Muscle of leg (tissue), 11 donors: ENCODE results near the gene FNDC10. TPM values are rescaled to one million over a fixed set of nuclear protein-coding genes. Genes with fewer than 3 reads are reported as not detected.
"Not testable (repeated sequence)": the region's sequence is repeated elsewhere in the genome, so short reads cannot be mapped to it uniquely, and the experiment has no call there.

Experiments
- DNase-seq: peaks from one replicate; pipeline ENCODE4 v3.0.0; 2013
- H3K27ac ChIP-seq: one replicate; pipeline ENCODE4 v1.5.1; 2013; ENCODE audit warnings: mild to moderate bottlenecking, low read length, control low read depth
- H3K27me3 ChIP-seq: one replicate; pipeline ENCODE4 v1.6.1; 2013; ENCODE audit warnings: low read length; ENCODE audit not compliant: control insufficient read depth, insufficient read depth
- H3K36me3 ChIP-seq: one replicate; pipeline ENCODE4 v1.6.1; 2013; ENCODE audit warnings: low read length; ENCODE audit not compliant: control insufficient read depth, insufficient read depth
- H3K4me1 ChIP-seq: one replicate; pipeline ENCODE4 v1.6.1; 2013; ENCODE audit warnings: low read length; ENCODE audit not compliant: control insufficient read depth, insufficient read depth
- H3K4me3 ChIP-seq: one replicate; pipeline ENCODE4 v1.5.1; 2013; ENCODE audit warnings: low read length, control low read depth
- H3K9me3 ChIP-seq: replicated peaks from 2 replicates; pipeline ENCODE4 v1.6.1; 2013; ENCODE audit warnings: low read depth, low read length; ENCODE audit not compliant: control insufficient read depth
- WGBS: methylation state at CpG from one replicate; pipeline ENCODE4 v1.1.5; 2013; ENCODE audit warnings: missing lambda C conversion rate; ENCODE audit not compliant: insufficient coverage; 5-methylcytosine and 5-hydroxymethylcytosine counted together
- polyA plus RNA-seq, 8 donors: library from polyadenylated mRNA; unstranded; fragments of 120-200 nt; gene quantifications; one replicate each; pipeline versions ENCODE4 v1.2.1 to v1.2.3, GENCODE V29; 2013; ENCODE audit warnings: inconsistent platforms in 1 of 8, low replicate concordance in 1 of 8; ENCODE audit not compliant: insufficient read length in 8 of 8, insufficient read depth in 1 of 8
- total RNA-seq: library from RNA; stranded (reverse); fragments of 120-200 nt; gene quantifications from one replicate; pipeline ENCODE4 v1.2.4, GENCODE V29; 2013

The FNDC10 gene
- total and polyA plus RNA-seq, 9 donors = 0.62 to 3.3 (median 2.6) TPM

DNA sequence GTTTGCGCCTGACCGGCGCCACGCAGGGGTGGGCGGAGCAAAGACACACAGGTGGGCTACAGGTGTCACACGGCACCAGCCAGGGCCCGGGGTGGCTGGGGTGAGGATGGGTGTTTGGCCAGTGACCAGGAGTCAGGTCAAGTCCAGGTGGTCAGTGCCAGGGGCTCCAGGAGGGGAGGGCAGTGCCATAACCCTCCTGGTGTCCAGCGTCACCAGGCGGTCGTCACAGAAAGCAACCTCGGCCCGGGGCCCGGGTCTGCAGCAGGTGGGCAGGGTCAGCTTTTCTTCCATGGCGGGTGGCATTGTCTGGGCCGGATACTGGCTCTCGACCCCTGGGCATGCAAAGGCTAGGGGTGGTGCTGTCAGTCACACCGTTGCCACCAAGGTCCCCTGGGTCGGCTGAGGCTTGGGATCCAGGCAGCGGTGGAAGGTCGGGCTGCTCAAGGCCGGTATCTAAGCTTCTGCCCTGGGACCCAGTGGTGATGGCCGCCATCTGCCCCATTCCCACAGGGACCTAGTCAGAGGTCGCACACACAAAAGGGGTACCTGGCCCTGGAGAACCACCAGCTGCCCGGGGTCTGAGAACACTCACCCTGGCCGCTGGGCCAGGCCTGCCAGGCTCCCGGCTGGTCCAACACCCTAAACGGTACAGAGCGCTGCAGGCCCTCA, 1.8 kb downstream of the FNDC10 start:
- WGBS = 88% methylated on average over 27 of the region's 28 CpGs
- peaks cover 16% of the 10 kb centered on the region for H3K4me1 ChIP-seq
- H3K9me3 ChIP-seq = no peaks in the 10 kb centered on the region
- no peaks in the 10 kb centered on the region for H3K36me3 ChIP-seq
- no peak overlapping the region for H3K27ac ChIP-seq
- no peak for DNase-seq
- no peak overlapping the region for H3K4me3 ChIP-seq
- H3K27me3 ChIP-seq = peaks cover 71% of the 10 kb centered on the region

DNA sequence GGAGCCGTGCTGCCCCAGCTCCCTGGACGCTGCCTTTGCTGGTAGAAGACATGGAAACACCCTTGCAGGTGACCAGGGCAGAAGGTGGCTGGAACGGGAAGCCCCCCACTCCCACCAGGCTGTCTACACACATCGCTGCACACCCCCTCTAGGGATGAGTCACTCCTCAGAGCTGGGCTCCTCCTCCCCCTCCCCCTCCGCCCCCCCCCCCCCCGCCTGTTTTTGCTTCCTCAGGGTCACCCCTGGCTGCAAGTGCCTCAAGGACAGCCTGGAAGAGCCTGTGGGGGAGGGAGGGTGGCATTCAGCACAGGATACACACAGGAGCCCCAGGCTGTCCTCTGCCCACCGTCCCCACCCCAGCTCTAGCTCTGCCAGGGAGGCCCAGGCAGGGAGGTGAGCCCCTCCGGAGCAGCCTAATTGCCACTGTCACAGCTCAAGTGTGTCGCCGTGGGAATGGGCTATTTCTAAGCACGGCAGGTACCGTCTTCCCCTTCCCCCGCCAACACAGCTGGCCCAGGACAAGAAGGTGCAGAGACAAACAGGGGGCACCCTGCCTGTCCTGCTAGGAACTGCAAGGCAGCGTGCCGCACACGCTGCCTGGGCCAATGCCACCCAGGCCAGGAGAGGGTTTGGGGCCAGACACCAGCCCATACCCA, 2.5 kb downstream of the FNDC10 start:
- 21% methylated on average over 9 of the region's 16 CpGs for WGBS
- no peaks in the 10 kb centered on the region for H3K36me3 ChIP-seq
- H3K4me1 ChIP-seq = peaks cover 16% of the 10 kb centered on the region
- H3K9me3 ChIP-seq = no peaks in the 10 kb centered on the region
- H3K27me3 ChIP-seq = peaks cover 64% of the 10 kb centered on the region
- no peak for DNase-seq
- H3K27ac ChIP-seq = no peak overlapping the region
- H3K4me3 ChIP-seq = no peak overlapping the region

GRCh38 chr1:1596493-1597274, 3.3 kb downstream of the FNDC10 start:
- Histone ChIP-seq H3K4me1 (peaks cover 16% of the 10 kb centered on the region), H3K9me3 (no peaks in the 10 kb centered on the region), H3K27me3 (peaks cover 57% of the 10 kb centered on the region), H3K4me3 (no peak overlapping the region), H3K27ac (no peak overlapping the region), H3K36me3 (no peaks in the 10 kb centered on the region)
- no peak for DNase-seq
- 20% methylated on average over 10 of the region's 12 CpGs for WGBS

DNA sequence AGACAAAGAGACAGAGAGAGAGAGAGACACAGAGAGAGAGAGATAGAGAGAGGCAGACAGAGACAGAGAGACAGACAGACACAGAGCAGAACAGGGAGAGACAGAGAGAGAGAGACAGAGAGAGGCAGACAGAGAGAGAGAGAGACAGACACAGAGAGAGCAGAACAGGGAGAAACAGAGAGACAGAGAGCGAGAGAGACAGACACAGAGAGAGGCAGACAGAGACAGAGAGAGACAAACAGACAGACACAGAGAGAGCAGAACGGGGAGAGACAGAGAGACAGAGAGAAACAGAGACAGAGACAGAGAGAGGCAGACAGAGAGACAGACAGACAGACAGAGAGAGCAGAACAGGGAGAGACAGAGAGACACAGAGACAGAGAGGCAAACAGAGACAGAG, 4.6 kb downstream of the FNDC10 start:
- not testable (repeated sequence) for H3K36me3 ChIP-seq, H3K9me3 ChIP-seq, DNase-seq, H3K27ac ChIP-seq, H3K4me3 ChIP-seq
- H3K27me3 ChIP-seq = peaks cover 44% of the 10 kb centered on the region
- H3K4me1 ChIP-seq = peaks cover 11% of the 10 kb centered on the region
- WGBS = 88% methylated on average over 2 of the region's 2 CpGs

GRCh38 chr1:1594602-1595260, 5.2 kb downstream of the FNDC10 start:
- Histone ChIP-seq H3K27ac (no peak overlapping the region), H3K36me3 (no peaks in the 10 kb centered on the region), H3K27me3 (peaks cover 42% of the 10 kb centered on the region), H3K9me3 (no peaks in the 10 kb centered on the region), H3K4me3 (no peak overlapping the region), H3K4me1 (peaks cover 8% of the 10 kb centered on the region)
- 48% methylated on average over 4 of the region's 10 CpGs for WGBS
- DNase-seq = no peak

DNA sequence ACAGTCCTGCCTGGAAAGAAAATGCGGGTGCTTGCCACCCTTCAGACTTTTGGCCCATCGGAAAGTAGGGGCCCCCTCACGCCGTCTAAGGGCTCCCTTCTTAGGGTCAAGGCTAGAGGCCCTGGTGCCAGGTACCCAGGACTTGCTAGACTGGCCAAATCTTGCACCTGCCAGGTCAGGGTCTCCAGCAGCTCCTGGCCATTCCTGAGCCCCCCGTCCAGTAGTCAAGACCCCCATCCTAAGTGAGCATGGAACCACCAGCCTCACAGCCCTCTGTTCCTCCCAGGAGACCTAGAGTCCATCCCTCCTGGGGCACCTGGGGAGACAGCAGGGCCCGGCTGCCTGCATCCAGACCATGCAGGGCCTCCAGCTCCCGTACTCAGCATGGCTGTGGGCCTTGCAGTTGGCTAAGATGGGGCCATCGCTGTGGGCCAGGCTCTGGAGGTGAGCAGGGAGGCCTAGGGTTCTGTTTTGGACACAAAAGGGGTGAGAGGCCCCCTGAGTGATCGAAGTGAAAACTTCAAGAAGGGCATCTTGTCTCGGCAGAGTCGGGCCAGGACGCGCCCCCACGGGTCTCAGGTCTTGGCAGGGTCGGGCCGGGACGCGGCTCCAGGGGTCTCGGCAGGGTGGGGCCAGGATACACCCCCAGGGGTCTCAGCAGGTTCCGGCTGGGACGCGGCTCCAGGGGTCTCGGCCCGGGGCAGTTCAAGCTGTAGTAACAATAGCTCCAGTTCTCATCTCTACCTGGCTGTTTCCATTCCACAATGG, 5.9 kb downstream of the FNDC10 start:
- Histone ChIP-seq H3K27ac (no peak overlapping the region), H3K9me3 (no peaks in the 10 kb centered on the region), H3K4me1 (peaks cover 8% of the 10 kb centered on the region), H3K4me3 (no peak overlapping the region), H3K36me3 (no peaks in the 10 kb centered on the region), H3K27me3 (peaks cover 38% of the 10 kb centered on the region)
- no peak for DNase-seq
- 76% methylated on average over 21 of the region's 24 CpGs for whole genome bisulfite sequencing

GRCh38 chr1:1591452-1591851, 8.5 kb downstream of the FNDC10 start:
- H3K4me1 ChIP-seq = no peaks in the 10 kb centered on the region
- no peak overlapping the region for H3K4me3 ChIP-seq
- WGBS = 90% methylated on average over 11 of the region's 13 CpGs
- H3K27me3 ChIP-seq = peaks cover 16% of the 10 kb centered on the region
- no peaks in the 10 kb centered on the region for H3K36me3 ChIP-seq
- no peaks in the 10 kb centered on the region for H3K9me3 ChIP-seq
- DNase-seq = no peak
- no peak overlapping the region for H3K27ac ChIP-seq

DNA sequence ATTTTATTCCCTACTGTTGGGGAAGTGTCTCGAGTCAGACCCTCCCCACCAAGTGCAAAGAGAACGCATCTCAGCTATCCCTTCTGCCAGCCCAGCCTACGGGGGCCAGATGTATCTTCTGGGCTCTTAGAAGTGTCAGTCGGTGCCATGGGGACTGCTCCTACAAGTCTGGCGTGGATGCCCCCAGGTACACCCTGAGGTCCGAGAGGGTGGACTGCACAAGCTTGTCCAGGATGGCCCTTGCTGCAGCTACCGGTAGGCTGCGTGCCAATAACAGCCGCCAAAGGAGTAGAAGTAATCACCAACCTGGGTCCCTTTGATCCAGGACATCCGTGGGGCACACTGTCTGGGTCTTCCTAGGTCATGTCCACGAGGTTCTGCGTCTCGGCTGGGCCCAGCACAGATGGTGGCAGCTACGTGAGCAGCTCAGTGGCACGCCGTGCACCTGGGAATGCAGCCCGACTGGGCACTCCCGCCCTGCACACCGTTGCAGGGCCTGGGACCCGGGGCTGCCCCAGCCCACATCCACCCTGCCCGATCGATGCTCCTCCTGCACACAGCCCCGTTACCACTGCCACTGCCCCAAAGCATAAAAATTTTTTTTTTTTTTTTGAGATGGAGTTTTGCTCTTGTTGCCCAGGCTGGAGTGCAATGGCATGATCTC, 16.5 kb downstream of the FNDC10 start:
- 80% methylated on average over 19 of the region's 23 CpGs for WGBS
- peaks cover 20% of the 10 kb centered on the region for H3K27me3 ChIP-seq
- no peaks in the 10 kb centered on the region for H3K4me1 ChIP-seq
- H3K4me3 ChIP-seq = no peak overlapping the region
- no peaks in the 10 kb centered on the region for H3K9me3 ChIP-seq
- H3K36me3 ChIP-seq = no peaks in the 10 kb centered on the region
- DNase-seq = no peak
- H3K27ac ChIP-seq = no peak overlapping the region

GRCh38 chr1:1582585-1583346, 17.2 kb downstream of the FNDC10 start:
- Histone ChIP-seq H3K4me3 (no peak overlapping the region), H3K9me3 (no peaks in the 10 kb centered on the region), H3K27ac (no peak overlapping the region), H3K4me1 (no peaks in the 10 kb centered on the region), H3K36me3 (no peaks in the 10 kb centered on the region), H3K27me3 (peaks cover 25% of the 10 kb centered on the region)
- DNase-seq = no peak
- 79% methylated on average over 8 of the region's 9 CpGs for WGBS
